HepG2 (cell line): ENCODE measurements around the gene SCAF11. TPM values are rescaled to one million over a fixed set of nuclear protein-coding genes. Genes with fewer than 3 reads are reported as not detected.

Source experiments
- CHD2 ChIP-seq: IDR thresholded peaks from 2 replicates; pipeline ENCODE4 v1.6.1; 2011; ENCODE audit warnings: low read depth, low read length, improper control_type of control experiment
- EEA1 ChIP-seq: sonication (generic); formaldehyde crosslinking; IDR thresholded peaks from 2 replicates; pipeline ENCODE4 v1.5.1; 2020; ENCODE audit warnings: mild to moderate bottlenecking, missing genetic modification reagents, borderline replicate concordance
- FOSL1 ChIP-seq: sonication (generic); formaldehyde crosslinking; IDR thresholded peaks from 2 replicates; pipeline ENCODE4 v1.9.0; 2021; ENCODE audit warnings: missing genetic modification reagents, borderline replicate concordance
- GATAD1 ChIP-seq: IDR thresholded peaks from 2 replicates; pipeline ENCODE4 v1.6.1; 2016; ENCODE audit warnings: missing genetic modification reagents, missing compliant biosample characterization
- GMEB2 ChIP-seq: IDR thresholded peaks from 2 replicates; pipeline ENCODE4 v1.6.1; 2016; ENCODE audit warnings: missing biosample characterization, missing genetic modification reagents, low read depth
- HDAC1 ChIP-seq: sonication (generic); formaldehyde crosslinking; IDR thresholded peaks from 2 replicates; pipeline ENCODE4 v1.5.1; 2020; ENCODE audit warnings: mild to moderate bottlenecking, missing genetic modification reagents
- HNRNPL ChIP-seq: fragments of 200-400 bp; formaldehyde crosslinking; IDR thresholded peaks from 2 replicates; pipeline ENCODE4 v1.6.1; 2017; ENCODE audit warnings: mild to moderate bottlenecking, low read depth, low read length
- HOXA9 ChIP-seq: sonication (generic); formaldehyde crosslinking; IDR thresholded peaks from 2 replicates; pipeline ENCODE4 v1.8.1; 2022; ENCODE audit warnings: missing genetic modification reagents, mild to moderate bottlenecking, moderate library complexity, borderline replicate concordance
- ISX ChIP-seq: sonication (generic); formaldehyde crosslinking; conservative IDR thresholded peaks from 2 replicates; pipeline ENCODE4 v1.5.0; 2020; ENCODE audit warnings: missing genetic modification reagents
- KDM3A ChIP-seq: IDR thresholded peaks from 2 replicates; pipeline ENCODE4 v1.6.1; 2018; ENCODE audit warnings: low read depth, missing compliant biosample characterization
- TGIF2 ChIP-seq: IDR thresholded peaks from 2 replicates; pipeline ENCODE4 v1.6.1; 2016; ENCODE audit warnings: control low read depth, missing compliant biosample characterization
- ZBTB33 ChIP-seq: sonication (generic); formaldehyde crosslinking; IDR thresholded peaks from 2 replicates; pipeline ENCODE4 v1.4.0; 2020; ENCODE audit warnings: missing genetic modification reagents
- ZMAT5 ChIP-seq: sonication (generic); formaldehyde crosslinking; IDR thresholded peaks from 2 replicates; pipeline ENCODE4 v1.5.0; 2020; ENCODE audit warnings: mild to moderate bottlenecking, low read depth, missing genetic modification reagents, borderline replicate concordance
- ZNF251 ChIP-seq: sonication (generic); formaldehyde crosslinking; IDR thresholded peaks from 2 replicates; pipeline ENCODE4 v1.9.0; 2021; ENCODE audit warnings: mild to moderate bottlenecking, missing genetic modification reagents
- ZNF260 ChIP-seq: sonication (generic); formaldehyde crosslinking; IDR thresholded peaks from 2 replicates; pipeline ENCODE4 v1.4.0; 2020; ENCODE audit warnings: missing genetic modification reagents, low read depth, mild to moderate bottlenecking, borderline replicate concordance
- ZNF609 ChIP-seq: sonication (generic); formaldehyde crosslinking; IDR thresholded peaks from 2 replicates; pipeline ENCODE4 v1.4.0; 2020; ENCODE audit warnings: mild to moderate bottlenecking, missing genetic modification reagents, borderline replicate concordance
- ZNF619 ChIP-seq: sonication (generic); formaldehyde crosslinking; IDR thresholded peaks from 2 replicates; pipeline ENCODE4 v1.4.0; 2020; ENCODE audit warnings: mild to moderate bottlenecking, missing genetic modification reagents
- ZNF652 ChIP-seq: IDR thresholded peaks from 2 replicates; pipeline ENCODE4 v1.6.1; 2016; ENCODE audit warnings: low read depth, borderline replicate concordance
- polyA plus RNA-seq, 8 experiments: library from polyadenylated mRNA; depleted of rRNA in 3 of 8; stranded (reverse) in 7 of 8; unstranded in 1 of 8; fragments of >200 nt; fragmentation: Illumina TruSeq in 4 of 8; extraction: Trizol in 4 of 8; gene quantifications; 2 replicates each; pipeline versions ENCODE4 v1.2.1 to v1.2.3, GENCODE V29; 2011 to 2016; ENCODE audit warnings: low read depth in 4 of 8, missing spikeins in 1 of 8, mixed read lengths in 1 of 8; ENCODE audit not compliant: insufficient read depth in 1 of 8
- total RNA-seq, 5 experiments: library from RNA; depleted of rRNA; stranded (reverse); fragments of >200 nt; fragmentation: Illumina TruSeq; extraction: Trizol; gene quantifications; 2 replicates each; pipeline ENCODE4 v1.2.3, GENCODE V29; 2016; ENCODE audit warnings: low read depth in 1 of 5

Gene SCAF11
- total and polyA plus RNA-seq, 2 of the 13 experiments (the other 11 are each of a cell fraction or from before 2014, with no cell fraction given) = 26.9 to 38.3 TPM

- peak; percentile 10; the same call in 1 of the 2 replicates for TF ChIP-seq FOSL1 (CRISPR knock-in tag)
- TF ChIP-seq ZBTB33 (CRISPR knock-in tag) = 0 out of 2 replicates have a peak, but pooled peaks have one; percentile 20
- TF ChIP-seq ZNF609 (CRISPR knock-in tag) = peak; percentile 77
- TF ChIP-seq CHD2 = no peak
- TF ChIP-seq EEA1 (CRISPR knock-in tag) = no peak
- peak; percentile 79; the same call in 1 of the 2 replicates for TF ChIP-seq KDM3A (CRISPR knock-in tag)
- TF ChIP-seq ZNF652 (CRISPR knock-in tag) = peak; percentile 26; the same call in 1 of the 2 replicates
- peak; percentile 48; the same call in 1 of the 2 replicates for TF ChIP-seq GMEB2 (CRISPR knock-in tag)
- TF ChIP-seq GATAD1 = peak; percentile 56; the same call in 1 of the 2 replicates
- peak; percentile 79; the same call in 1 of the 2 replicates for TF ChIP-seq TGIF2 (CRISPR knock-in tag)
- no peak for TF ChIP-seq ISX
- no peak; the same call in 1 of the 2 replicates for TF ChIP-seq ZNF619 (CRISPR knock-in tag)
- peak; percentile 45; the same call in 1 of the 2 replicates for TF ChIP-seq HOXA9 (CRISPR knock-in tag)
- TF ChIP-seq ZMAT5 (CRISPR knock-in tag) = no peak
- peak; percentile 78 for TF ChIP-seq HDAC1 (CRISPR knock-in tag)
- no peak for TF ChIP-seq HNRNPL
- no peak for TF ChIP-seq ZNF260 (CRISPR knock-in tag)
- no peak for TF ChIP-seq ZNF251 (CRISPR knock-in tag)
Measured at GRCh38 chr12:45991284-45992249, 1.2 kb upstream of the SCAF11 start (continued).
